Neural progenitor cell (in vitro differentiated cells): Measurements from ENCODE around the gene ZCCHC13. TPM values are rescaled to one million over a fixed set of nuclear protein-coding genes. Genes with fewer than 3 reads are reported as not detected.

Experiments used
- DNase-seq: peaks from one replicate; pipeline ENCODE4 v3.0.0-alpha.2; 2016; ENCODE audit warnings: low spot score
- H2AFZ ChIP-seq: fragments of 200-600 bp; sonication (generic); replicated peaks from 2 replicates; pipeline ENCODE4 v1.6.1; 2016; ENCODE audit warnings: antibody characterized with exemption
- H3F3A ChIP-seq: fragments of 200-600 bp; sonication (generic); 2 replicates; pipeline ENCODE4 v1.6.1; 2016; ENCODE audit warnings: antibody characterized with exemption, low read depth
- H3K27ac ChIP-seq: fragments of 200-600 bp; sonication (generic); 2 replicates; pipeline ENCODE4 v1.5.1; 2016; ENCODE audit warnings: mild to moderate bottlenecking
- H3K27me3 ChIP-seq: fragments of 200-600 bp; sonication (generic); 2 replicates; pipeline ENCODE4 v1.6.1; 2016; ENCODE audit warnings: mild to moderate bottlenecking, moderate library complexity
- H3K36me3 ChIP-seq: fragments of 200-600 bp; sonication (generic); 2 replicates; pipeline ENCODE4 v1.5.1; 2016
- H3K4me1 ChIP-seq: fragments of 200-600 bp; sonication (generic); 2 replicates; pipeline ENCODE4 v1.6.1; 2016; ENCODE audit warnings: mixed run types
- H3K4me2 ChIP-seq: fragments of 200-600 bp; sonication (generic); 2 replicates; pipeline ENCODE4 v1.6.1; 2016
- H3K4me3 ChIP-seq: fragments of 200-600 bp; sonication (generic); 2 replicates; pipeline ENCODE4 v1.5.1; 2016
- H3K79me2 ChIP-seq: fragments of 200-600 bp; sonication (generic); 2 replicates; pipeline ENCODE4 v1.6.1; 2016; ENCODE audit warnings: low read depth
- H3K9ac ChIP-seq: fragments of 200-600 bp; sonication (generic); 2 replicates; pipeline ENCODE4 v1.6.1; 2016
- H3K9me3 ChIP-seq: fragments of 200-600 bp; sonication (generic); 2 replicates; pipeline ENCODE4 v1.5.1; 2016; ENCODE audit warnings: low read depth
- H4K20me1 ChIP-seq: fragments of 200-600 bp; sonication (generic); 2 replicates; pipeline ENCODE4 v1.6.1; 2016; ENCODE audit warnings: low read depth
- H3K27ac Mint-ChIP-seq: 3 replicates; pipeline ENCODE4 v1.8.0; 2021; ENCODE audit warnings: mixed read lengths
- H3K27me3 Mint-ChIP-seq: 2 replicates; pipeline ENCODE4 v1.8.0; 2022; ENCODE audit warnings: low read depth, mild to moderate bottlenecking, inconsistent platforms, moderate library complexity, mixed read lengths; ENCODE audit not compliant: insufficient read depth
- H3K36me3 Mint-ChIP-seq: 3 replicates; pipeline ENCODE4 v1.8.0; 2021; ENCODE audit warnings: mixed read lengths
- H3K4me1 Mint-ChIP-seq: 3 replicates; pipeline ENCODE4 v1.8.0; 2021; ENCODE audit warnings: mixed read lengths
- H3K4me3 Mint-ChIP-seq: 3 replicates; pipeline ENCODE4 v1.8.0; 2021; ENCODE audit warnings: mild to moderate bottlenecking, moderate library complexity, mixed read lengths
- H3K9me3 Mint-ChIP-seq: 3 replicates; pipeline ENCODE4 v1.8.0; 2020; ENCODE audit warnings: mixed read lengths
- CTCF ChIP-seq: fragments of 200-600 bp; sonication (generic); IDR thresholded peaks from 2 replicates; pipeline ENCODE4 v1.5.1; 2017; ENCODE audit warnings: antibody characterized with exemption, mild to moderate bottlenecking
- EZH2 ChIP-seq: fragments of 200-600 bp; sonication (generic); IDR thresholded peaks from 2 replicates; pipeline ENCODE4 v1.6.1; 2017; ENCODE audit warnings: antibody characterized with exemption, mild to moderate bottlenecking, moderate library complexity
- EZH2phosphoT487 ChIP-seq: fragments of 200-600 bp; sonication (generic); IDR thresholded peaks from 2 replicates; pipeline ENCODE4 v1.6.1; 2017; ENCODE audit warnings: antibody characterized with exemption
- total RNA-seq: library from RNA; depleted of rRNA; stranded (reverse); fragments of >200 nt; gene quantifications from 2 replicates; pipeline ENCODE4 v1.2.3, GENCODE V29; 2015; ENCODE audit warnings: low replicate concordance

ZCCHC13 gene
- total RNA-seq, 1 donor from 2014 or later: not detected

DNA sequence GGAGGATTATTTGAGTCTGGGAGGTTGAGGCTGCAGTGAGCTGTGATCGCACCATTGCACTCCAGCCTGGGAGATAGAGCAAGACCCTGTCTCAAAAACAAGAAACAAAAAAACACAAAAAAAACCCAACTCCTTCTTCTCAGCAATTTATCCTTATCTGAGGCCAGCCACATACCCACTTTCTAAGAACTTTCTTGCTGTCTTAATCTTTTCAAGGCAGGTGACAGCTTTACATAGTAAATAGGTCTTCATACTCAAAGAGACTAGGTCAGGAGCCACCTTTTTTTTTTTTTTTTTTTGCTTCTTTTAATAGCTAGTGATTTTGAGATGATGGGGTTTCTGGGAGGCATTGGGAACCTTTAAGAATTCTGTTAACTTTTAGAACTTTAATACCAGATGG lies 26.1 kb upstream of the ZCCHC13 start:
- Histone ChIP-seq H3K79me2 (peaks cover 20% of the 10 kb centered on the region), H3K4me1 (no peaks in the 10 kb centered on the region), H3F3A (no peaks in the 10 kb centered on the region), H3K36me3 (peaks cover 15% of the 10 kb centered on the region), H3K4me3 (no peak overlapping the region), H3K9me3 (peaks cover 3% of the 10 kb centered on the region), H3K4me2 (no peak overlapping the region), H2AFZ (no peak overlapping the region), H4K20me1 (peaks cover 13% of the 10 kb centered on the region), H3K27me3 (no peaks in the 10 kb centered on the region), H3K27ac (no peak overlapping the region), H3K9ac (no peak overlapping the region)
- Mint-ChIP-seq H3K4me3 (no peak overlapping the region), H3K27me3 (no peaks in the 10 kb centered on the region), H3K9me3 (no peaks in the 10 kb centered on the region), H3K36me3 (peaks cover 34% of the 10 kb centered on the region), H3K4me1 (no peaks in the 10 kb centered on the region), H3K27ac (no peak overlapping the region)
- TF ChIP-seq EZH2phosphoT487 (no peak), EZH2 (no peak), CTCF (no peak)
- no peak for DNase-seq

DNA sequence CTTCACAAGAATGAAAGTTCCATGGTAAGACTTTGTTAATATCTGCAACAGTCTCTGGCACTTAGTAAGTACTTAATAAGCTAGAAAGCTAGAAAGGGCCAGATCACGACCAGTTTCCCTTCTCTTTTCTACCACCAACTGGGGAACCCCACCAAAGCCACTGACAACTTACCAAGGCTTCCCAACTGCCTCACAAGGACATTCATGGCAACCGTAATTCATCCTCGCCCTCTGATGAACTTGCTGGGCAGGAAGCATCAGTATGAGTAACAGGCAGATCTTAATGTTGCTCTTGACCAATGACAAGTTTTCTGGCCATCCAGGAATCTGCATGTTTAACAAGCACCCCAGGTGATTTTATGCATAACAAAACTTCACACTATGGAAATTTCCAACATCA lies 23.2 kb upstream of the ZCCHC13 start:
- H3K9ac ChIP-seq: no peak overlapping the region
- peaks cover 9% of the 10 kb centered on the region for H3K36me3 ChIP-seq
- no peaks in the 10 kb centered on the region for H3F3A ChIP-seq
- no peak overlapping the region for H3K4me3 ChIP-seq
- Mint-ChIP-seq H3K36me3 (peaks cover 30% of the 10 kb centered on the region), H3K4me1 (no peaks in the 10 kb centered on the region), H3K27ac (no peak overlapping the region), H3K4me3 (no peak overlapping the region), H3K9me3 (no peaks in the 10 kb centered on the region), H3K27me3 (no peaks in the 10 kb centered on the region)
- no peaks in the 10 kb centered on the region for H3K9me3 ChIP-seq
- no peak overlapping the region for H3K27ac ChIP-seq
- peaks cover 49% of the 10 kb centered on the region for H3K79me2 ChIP-seq
- no peak for DNase-seq
- H2AFZ ChIP-seq: no peak overlapping the region
- TF ChIP-seq EZH2 (no peak), CTCF (no peak), EZH2phosphoT487 (no peak)
- H3K4me1 ChIP-seq: no peaks in the 10 kb centered on the region
- no peak overlapping the region for H3K4me2 ChIP-seq
- no peaks in the 10 kb centered on the region for H3K27me3 ChIP-seq
- peaks cover 37% of the 10 kb centered on the region for H4K20me1 ChIP-seq

DNA sequence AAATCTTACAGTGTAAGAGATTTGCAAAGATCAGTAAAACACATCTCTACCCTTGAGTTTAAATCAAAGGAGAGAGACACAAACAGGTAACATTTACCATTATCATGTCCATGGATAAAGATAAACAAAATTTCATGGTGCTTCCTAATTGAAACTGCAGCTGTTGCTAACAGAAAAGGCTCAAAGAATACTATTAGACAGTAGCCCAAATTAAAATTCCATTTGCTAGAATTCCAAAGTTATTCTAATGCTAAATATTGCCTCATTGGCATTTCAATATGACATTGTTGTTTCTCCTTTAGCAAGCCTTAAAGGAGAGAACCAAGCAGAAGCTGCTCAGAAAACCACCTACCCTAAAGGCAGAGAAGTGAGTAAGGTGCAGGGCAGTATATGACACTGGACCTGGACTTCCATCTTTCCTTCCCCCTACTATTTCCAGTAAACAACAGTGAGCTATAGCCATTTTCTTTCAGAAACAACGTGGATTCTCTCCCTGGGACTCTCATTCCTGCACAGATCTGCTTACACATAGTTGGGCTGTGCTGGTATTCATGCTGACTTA lies 19.5 kb upstream of the ZCCHC13 start:
- no peak for DNase-seq
- H2AFZ ChIP-seq: no peak overlapping the region
- H3K4me3 ChIP-seq: no peak overlapping the region
- H3K4me2 ChIP-seq: no peak overlapping the region
- Mint-ChIP-seq H3K9me3 (no peaks in the 10 kb centered on the region), H3K27me3 (peaks cover 2% of the 10 kb centered on the region), H3K36me3 (peaks cover 28% of the 10 kb centered on the region), H3K27ac (no peak overlapping the region), H3K4me3 (no peak overlapping the region), H3K4me1 (peaks cover 3% of the 10 kb centered on the region)
- no peaks in the 10 kb centered on the region for H3F3A ChIP-seq
- peaks cover 6% of the 10 kb centered on the region for H3K36me3 ChIP-seq
- no peaks in the 10 kb centered on the region for H3K27me3 ChIP-seq
- TF ChIP-seq EZH2 (no peak), EZH2phosphoT487 (no peak), CTCF (no peak)
- peaks cover 55% of the 10 kb centered on the region for H4K20me1 ChIP-seq
- no peaks in the 10 kb centered on the region for H3K4me1 ChIP-seq
- no peaks in the 10 kb centered on the region for H3K9me3 ChIP-seq
- peaks cover 86% of the 10 kb centered on the region for H3K79me2 ChIP-seq
- no peak overlapping the region for H3K9ac ChIP-seq
- H3K27ac ChIP-seq: no peak overlapping the region
